MV-4-11 (cell line): Measurements from ENCODE around the gene ABCF3.

Experiments
- DNase-seq: peaks from one replicate; lab custom pipeline; 2025; lab: John Stamatoyannopoulos, UW

The ABCF3 gene

DNA sequence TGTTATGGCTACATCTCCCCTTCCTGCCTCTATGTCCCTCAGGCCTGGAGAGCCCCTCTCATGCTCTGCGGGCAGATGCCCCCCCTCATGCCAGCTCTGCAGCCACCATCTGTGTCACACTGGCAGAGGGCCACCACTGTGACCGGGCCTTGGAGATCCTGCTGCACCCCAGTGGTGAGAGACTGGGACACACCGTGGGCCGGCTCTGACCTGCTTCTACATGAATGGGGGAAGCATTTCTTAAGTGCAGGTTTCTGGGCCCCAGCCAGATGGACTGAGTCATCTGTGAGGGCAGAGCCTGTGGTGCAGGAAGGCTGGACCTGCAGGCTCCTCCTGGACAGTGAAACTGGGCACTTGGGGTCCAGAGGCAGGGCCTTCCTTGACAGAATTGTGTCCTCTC, 48.2 kb downstream of the ABCF3 start:
- peak; percentile 27 for DNase-seq

GRCh38 chr3:184234671-184235380, 48.8 kb downstream of the ABCF3 start:
- no peak for DNase-seq

- DNase-seq: no peak
Observed at GRCh38 chr3:184235381-184236032, 49.5 kb downstream of the ABCF3 start.

- no peak for DNase-seq
Observed at GRCh38 chr3:184236033-184236410, 50.0 kb downstream of the ABCF3 start.

- DNase-seq: no peak
Observed at GRCh38 chr3:184236636-184237035, 50.6 kb downstream of the ABCF3 start.

GRCh38 chr3:184237211-184237610, 51.2 kb downstream of the ABCF3 start:
- no peak for DNase-seq

- peak; percentile 30 for DNase-seq
Observed at GRCh38 chr3:184237807-184238206, 51.8 kb downstream of the ABCF3 start.

DNA sequence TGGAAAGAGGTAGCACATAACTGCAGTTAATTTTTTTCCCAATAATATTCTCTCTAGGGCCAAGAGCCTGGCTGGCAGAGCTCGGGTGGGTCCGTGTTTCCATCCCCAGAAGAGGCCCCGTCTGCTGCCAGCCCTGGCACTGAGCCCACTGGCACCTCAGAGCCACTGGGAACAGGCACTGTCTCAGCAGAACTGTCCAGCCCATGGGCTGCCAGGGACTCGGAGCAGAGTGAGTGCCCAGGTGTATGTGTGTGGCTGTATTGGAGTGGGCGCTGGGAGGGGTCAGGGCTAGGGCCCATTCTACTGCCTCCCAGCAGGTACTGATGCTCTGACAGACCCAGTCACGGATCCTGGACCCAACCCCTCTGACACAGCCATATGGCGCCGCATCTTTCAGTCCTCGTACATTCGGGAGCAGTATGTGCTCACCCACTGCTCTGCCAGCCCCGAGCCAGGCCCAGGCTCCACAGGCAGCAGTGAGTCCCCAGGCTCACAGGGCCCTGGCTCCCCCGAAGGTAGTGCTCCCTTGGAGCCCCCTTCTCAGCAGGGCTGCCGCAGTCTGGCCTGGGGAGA, 52.3 kb downstream of the ABCF3 start:
- DNase-seq: no peak

- no peak for DNase-seq
Observed at GRCh38 chr3:184239221-184239620, 53.2 kb downstream of the ABCF3 start.

GRCh38 chr3:184239708-184240107, 53.7 kb downstream of the ABCF3 start:
- no peak for DNase-seq

GRCh38 chr3:184240384-184241140, 54.6 kb downstream of the ABCF3 start:
- DNase-seq: peak; percentile 33

DNA sequence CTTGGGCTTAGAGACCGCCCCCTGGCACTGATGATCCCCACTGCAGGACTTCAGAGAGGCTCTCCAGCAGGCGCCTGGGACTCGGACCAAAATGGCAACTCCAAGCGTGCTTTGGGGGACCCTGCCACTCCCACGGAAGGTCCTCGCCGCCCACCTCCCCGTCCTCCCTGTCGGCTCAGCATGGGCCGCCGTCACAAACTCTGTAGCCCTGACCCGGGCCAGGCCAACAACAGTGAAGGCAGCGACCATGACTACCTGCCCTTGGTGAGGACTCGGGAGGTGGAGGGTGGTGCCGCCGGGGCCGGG, 55.1 kb downstream of the ABCF3 start:
- DNase-seq: no peak

DNA sequence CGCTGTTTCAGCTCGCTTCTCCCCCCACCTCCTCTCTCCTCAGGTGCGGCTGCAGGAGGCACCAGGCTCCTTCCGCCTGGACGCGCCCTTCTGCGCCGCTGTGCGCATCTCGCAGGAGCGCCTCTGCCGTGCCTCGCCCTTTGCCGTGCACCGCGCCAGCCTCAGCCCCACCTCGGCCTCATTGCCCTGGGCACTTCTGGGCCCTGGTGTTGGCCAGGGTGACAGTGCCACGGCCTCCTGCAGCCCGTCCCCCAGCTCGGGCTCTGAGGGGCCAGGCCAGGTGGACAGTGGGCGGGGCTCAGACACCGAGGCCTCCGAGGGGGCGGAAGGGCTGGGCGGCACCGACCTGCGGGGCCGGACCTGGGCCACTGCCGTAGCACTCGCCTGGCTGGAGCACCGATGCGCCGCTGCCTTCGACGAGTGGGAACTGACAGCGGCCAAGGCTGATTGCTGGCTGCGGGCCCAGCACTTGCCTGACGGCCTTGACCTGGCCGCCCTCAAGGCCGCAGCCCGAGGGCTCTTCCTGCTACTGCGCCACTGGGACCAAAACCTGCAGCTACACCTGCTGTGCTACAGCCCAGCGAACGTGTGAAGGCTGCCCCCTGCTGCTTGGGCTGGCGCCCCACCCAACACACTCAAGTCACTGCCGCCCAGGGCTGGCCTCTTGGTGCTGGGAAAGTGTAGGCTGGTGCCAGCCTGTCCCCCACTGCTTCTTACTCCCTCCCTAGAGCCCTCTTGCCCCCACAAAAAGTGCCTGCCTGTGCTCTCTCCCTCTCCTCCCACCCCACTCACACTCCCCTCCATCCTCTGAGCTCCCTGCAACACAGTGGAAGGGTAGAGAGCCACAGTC, 55.7 kb downstream of the ABCF3 start:
- no peak for DNase-seq

DNA sequence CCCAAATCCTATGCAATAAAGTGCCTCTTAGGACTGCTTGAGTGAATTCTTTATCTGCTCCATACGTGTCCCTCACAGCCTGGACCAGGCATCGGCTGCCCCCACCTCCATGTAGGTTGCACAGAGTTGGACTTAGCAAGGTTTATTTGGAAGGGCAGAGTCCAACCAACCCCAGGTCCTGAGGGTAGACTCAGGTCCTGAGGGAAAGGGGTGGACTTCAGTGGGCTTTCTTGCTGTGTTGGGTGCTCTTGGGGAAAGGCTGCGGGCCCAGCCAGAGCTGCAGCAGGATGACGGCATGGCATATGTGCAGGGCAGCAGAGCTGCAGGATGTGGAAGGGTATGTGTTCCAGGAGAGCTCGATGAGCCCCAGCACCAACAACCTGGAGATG, 56.3 kb downstream of the ABCF3 start:
- DNase-seq: no peak
